Ovary (tissue), 3 donors: ENCODE results near the gene MPC1.

ENCODE experiments used
- CTCF ChIP-seq, 3 donors: fragments of 450-650 bp in 2 of 3; fragments of 200-600 bp in 1 of 3; IDR thresholded peaks; one replicate each; pipeline versions ENCODE4 v1.5.1 to v1.8.0; 2016 to 2022; ENCODE audit warnings: antibody characterized with exemption in 3 of 3, mild to moderate bottlenecking in 1 of 3
- EP300 ChIP-seq: sonication (generic); formaldehyde crosslinking; IDR thresholded peaks from one replicate; pipeline ENCODE4 v1.6.1; 2017; ENCODE audit warnings: antibody characterized with exemption
- POLR2A ChIP-seq: fragments of 450-650 bp; IDR thresholded peaks from one replicate; pipeline ENCODE4 v1.6.1; 2017; ENCODE audit warnings: antibody characterized with exemption, mild to moderate bottlenecking, moderate library complexity
- donor health status: DM: no; HTN: no; CAD: no.

GRCh38 chr6:166365221-166365620, 17.5 kb downstream of the MPC1 start:
- TF ChIP-seq POLR2A (no peak), CTCF (IDR thresholded peaks at IDR 0.05) (no peak), EP300 (no peak)
